ENCODE measurements around the gene TEX2. TPM values are rescaled to one million over a fixed set of nuclear protein-coding genes. Genes with fewer than 3 reads are reported as not detected.

Gene TEX2
- polyA plus RNA-seq, 3 donors: 6.5 to 8.7 (median 7.8) TPM

- Mint-ChIP-seq H3K9me3 (no peaks in the 10 kb centered on the region), H3K4me3 (no peak overlapping the region), H3K36me3 (peaks cover 20 to 31% of the 10 kb centered on the region in 2 donors), H3K27ac (peak overlapping the region; percentile 86 to 97 (median 92)), H3K4me1 (peaks cover 59% of the 10 kb centered on the region), H3K27me3 (ENCODE audit: low read depth in 3 of 3) (no peaks in the 10 kb centered on the region)
- TF ChIP-seq CTCF (IDR thresholded peaks at IDR 0.05): no peak
- peaks cover 36% of the 10 kb centered on the region for H3K79me2 ChIP-seq (ENCODE audit: insufficient read depth, low read length)
- intact Hi-C loops (cut with micrococcal nuclease): no loop called here
- peak overlapping the region; percentile 14 to 70 for H3K27ac ChIP-seq (ENCODE audit: low read depth in 1 of 2, low read length in 2 of 2)
- H3K9me3 ChIP-seq (replicated peaks in 1 of 2; ENCODE audit: control insufficient read depth in 1 of 2, insufficient read depth in 1 of 2, low read length in 2 of 2): no peaks in the 10 kb centered on the region
- no CpG with 5 or more reads among the region's 3 CpGs for WGBS (ENCODE audit: insufficient coverage)
- no peaks in the 10 kb centered on the region for H3K27me3 ChIP-seq (ENCODE audit: control insufficient read depth in 2 of 2, insufficient read depth in 2 of 2, low read length in 2 of 2)
- DNase-seq: peak; percentile 20 to 38 (median 25)
- no peak overlapping the region for H3K4me2 ChIP-seq (replicated peaks; ENCODE audit: extremely low read depth, low read length, poor library complexity, severe bottlenecking)
- H3K36me3 ChIP-seq (replicated peaks in 1 of 2; ENCODE audit: control insufficient read depth in 1 of 2, insufficient read depth in 2 of 2, low read length in 2 of 2): peaks cover 4 to 29% of the 10 kb centered on the region in 2 donors
- no peak overlapping the region for H3K9ac ChIP-seq (ENCODE audit: insufficient read depth, low read length, poor library complexity, severe bottlenecking)
- H3K4me1 ChIP-seq (ENCODE audit: control insufficient read depth in 1 of 2, insufficient read depth in 2 of 2, low read length in 2 of 2): peaks cover 62 to 68% of the 10 kb centered on the region in 2 donors
- no peak overlapping the region for H2AFZ ChIP-seq (ENCODE audit: insufficient read depth, low read depth, low read length, poor library complexity, severe bottlenecking)
- no peaks in the 10 kb centered on the region for H4K20me1 ChIP-seq (ENCODE audit: insufficient read depth, low read length)
- no peak overlapping the region for H3K4me3 ChIP-seq (replicated peaks in 1 of 3; ENCODE audit: low read depth in 2 of 3, low read length in 3 of 3)
These were observed 78.0 kb downstream of the TEX2 start for GRCh38 chr17:64185101-64185500.

DNA sequence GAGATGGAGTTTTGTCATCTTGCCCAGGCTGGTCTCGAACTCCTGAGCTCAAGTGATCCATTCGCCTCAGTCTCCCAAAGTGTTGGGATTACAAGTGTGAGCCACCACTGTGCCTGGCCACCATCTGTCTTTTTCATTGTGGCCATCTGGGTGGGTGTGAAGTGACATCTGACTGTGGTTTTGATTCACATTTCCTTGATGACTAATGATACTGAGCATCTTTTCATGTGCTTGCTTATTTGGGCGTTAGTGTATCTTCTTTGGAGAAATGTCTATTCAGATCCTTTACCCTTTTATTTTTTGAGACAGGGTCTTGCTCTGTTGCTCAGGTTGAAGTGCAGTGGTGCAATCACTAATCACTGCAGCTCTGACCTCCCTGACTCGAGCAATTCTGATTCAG, 79.2 kb downstream of the TEX2 start:
- TF ChIP-seq CTCF (IDR thresholded peaks at IDR 0.05): no peak
- Histone ChIP-seq H3K4me1 (ENCODE audit: control insufficient read depth in 1 of 2, insufficient read depth in 2 of 2, low read length in 2 of 2) (peaks cover 75 to 81% of the 10 kb centered on the region in 2 donors), H3K9ac (ENCODE audit: insufficient read depth, low read length, poor library complexity, severe bottlenecking) (no peak overlapping the region), H4K20me1 (ENCODE audit: insufficient read depth, low read length) (no peaks in the 10 kb centered on the region), H3K79me2 (ENCODE audit: insufficient read depth, low read length) (peaks cover 37% of the 10 kb centered on the region), H3K36me3 (replicated peaks in 1 of 2; ENCODE audit: control insufficient read depth in 1 of 2, insufficient read depth in 2 of 2, low read length in 2 of 2) (peaks cover 4 to 17% of the 10 kb centered on the region in 2 donors), H3K9me3 (replicated peaks in 1 of 2; ENCODE audit: control insufficient read depth in 1 of 2, insufficient read depth in 1 of 2, low read length in 2 of 2) (no peaks in the 10 kb centered on the region), H3K27me3 (ENCODE audit: control insufficient read depth in 2 of 2, insufficient read depth in 2 of 2, low read length in 2 of 2) (no peaks in the 10 kb centered on the region), H3K4me2 (replicated peaks; ENCODE audit: extremely low read depth, low read length, poor library complexity, severe bottlenecking) (no peak overlapping the region), H3K27ac (ENCODE audit: low read depth in 1 of 2, low read length in 2 of 2) (peak overlapping the region; percentile 47 to 70), H2AFZ (ENCODE audit: insufficient read depth, low read depth, low read length, poor library complexity, severe bottlenecking) (no peak overlapping the region), H3K4me3 (replicated peaks in 1 of 3; ENCODE audit: low read depth in 2 of 3, low read length in 3 of 3) (no peak overlapping the region)
- Mint-ChIP-seq H3K27me3 (ENCODE audit: low read depth in 3 of 3) (no peaks in the 10 kb centered on the region), H3K4me3 (no peak overlapping the region), H3K9me3 (peaks cover 0 to 5% (median 3%) of the 10 kb centered on the region in 7 donors), H3K36me3 (peaks cover 17 to 25% of the 10 kb centered on the region in 2 donors), H3K4me1 (peaks cover 72% of the 10 kb centered on the region), H3K27ac (peak overlapping the region; percentile 79 to 97 (median 92))
- no CpG with 5 or more reads among the region's 4 CpGs for WGBS (ENCODE audit: insufficient coverage)
- intact Hi-C loops (cut with micrococcal nuclease): loop anchor here in 1 of 2 donors (5.0 kb wide), 2 partner anchors 33 to 37 kb away; no protein-coding TSS in a partner anchor
- DNase-seq: peak; percentile 65 to 81 (median 77)

All from CD14-positive monocyte (primary cell).